ENCODE results near the gene AURKA. TPM values are rescaled to one million over a fixed set of nuclear protein-coding genes. Genes with fewer than 3 reads are reported as not detected.

Gene AURKA
- total RNA-seq, 1 experiment from 2014 or later, result 240 TPM

- peak in 1 of 2 experiments; percentile 36 for DNase-seq
- Histone ChIP-seq H3K9me3 (replicated peaks) (no peaks in the 10 kb centered on the region), H3K27ac (no peak overlapping the region), H3K36me3 (peaks cover 10% of the 10 kb centered on the region), H3K27me3 (no peaks in the 10 kb centered on the region), H3K4me1 (peaks cover 19% of the 10 kb centered on the region), H3K4me3 (no peak overlapping the region)
Measured at GRCh38 chr20:56362833-56363413, 29.1 kb downstream of the AURKA start.

DNA sequence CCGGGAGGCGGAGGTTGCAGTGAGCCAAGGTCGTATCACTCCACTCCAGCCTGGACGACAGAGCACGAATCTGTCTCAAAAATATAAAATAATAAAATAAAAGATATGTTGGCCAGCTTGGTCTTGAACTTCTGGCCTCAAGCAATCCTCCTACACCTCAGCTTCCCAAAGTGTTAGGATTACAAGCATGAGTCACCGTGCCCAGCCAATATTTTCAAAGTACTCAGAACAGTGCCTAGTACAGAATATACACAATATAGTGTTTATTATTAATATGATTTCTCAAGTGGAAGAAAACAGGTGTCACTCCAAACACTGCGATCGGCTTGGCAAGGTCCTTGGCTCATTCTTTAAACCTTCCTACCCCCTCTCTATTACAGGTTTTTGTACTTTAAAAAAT lies 30.1 kb downstream of the AURKA start:
- Histone ChIP-seq H3K36me3 (peaks cover 5% of the 10 kb centered on the region), H3K4me1 (peaks cover 20% of the 10 kb centered on the region), H3K4me3 (no peak overlapping the region), H3K9me3 (replicated peaks) (no peaks in the 10 kb centered on the region), H3K27me3 (no peaks in the 10 kb centered on the region), H3K27ac (no peak overlapping the region)
- no peak for DNase-seq

- H3K4me3 ChIP-seq, result no peak overlapping the region
Measured at GRCh38 chr20:56360908-56361205, 31.2 kb downstream of the AURKA start.

DNA sequence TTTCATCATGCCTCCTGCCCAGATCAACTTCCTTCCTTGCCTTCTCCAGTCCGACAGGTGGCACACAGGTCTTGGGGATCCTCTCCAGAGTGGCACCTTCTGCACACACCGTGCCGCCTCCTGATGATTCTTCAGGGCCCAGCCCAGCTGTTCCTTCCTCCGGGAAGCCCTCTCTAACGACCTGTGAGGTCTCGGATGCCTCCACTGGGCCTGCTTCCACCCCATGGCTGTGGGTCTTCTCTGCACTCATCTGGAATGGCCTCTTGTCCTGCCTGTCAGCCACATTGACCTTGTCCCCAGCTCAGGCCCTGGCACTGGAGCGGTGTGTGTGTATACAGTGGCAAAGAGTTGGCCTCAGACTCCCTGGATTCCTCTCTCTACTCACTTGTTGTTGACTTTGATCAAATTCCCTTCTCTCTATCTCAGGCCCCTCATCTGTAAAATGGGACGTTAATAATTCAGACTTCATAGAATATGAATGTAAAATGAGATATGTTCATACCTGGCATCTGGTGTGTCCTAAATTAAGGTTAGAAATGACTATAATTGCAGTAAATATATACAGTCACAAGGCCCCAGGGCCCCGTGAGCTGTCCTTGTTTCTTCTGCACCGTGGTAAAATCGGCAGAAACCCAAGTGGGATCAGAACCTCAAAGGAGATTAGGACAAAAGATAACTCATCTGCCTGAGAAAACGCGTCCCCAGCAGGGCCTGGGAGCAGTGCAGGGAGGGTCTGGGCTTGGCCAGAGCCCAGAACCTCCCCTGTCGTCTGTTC lies 31.7 kb downstream of the AURKA start:
- H3K4me3 ChIP-seq, result peak overlapping the region; percentile 73
- no peaks in the 10 kb centered on the region for H3K27me3 ChIP-seq
- H3K9me3 ChIP-seq (replicated peaks), result no peaks in the 10 kb centered on the region
- peaks cover 20% of the 10 kb centered on the region for H3K4me1 ChIP-seq
- peak overlapping the region; percentile 78 for H3K27ac ChIP-seq
- no peaks in the 10 kb centered on the region for H3K36me3 ChIP-seq
- DNase-seq, result peak; percentile 66 to 76

More at GRCh38 chr20:56360908-56361205, 31.2 kb downstream of the AURKA start:
- Histone ChIP-seq H3K9me3 (replicated peaks) (no peaks in the 10 kb centered on the region), H3K27me3 (no peaks in the 10 kb centered on the region), H3K36me3 (peaks cover under 1% of the 10 kb centered on the region; the same call in 1 of the 2 replicates), H3K27ac (no peak overlapping the region), H3K4me1 (peaks cover 20% of the 10 kb centered on the region)
- DNase-seq, result peak; percentile 64 to 67

DNA sequence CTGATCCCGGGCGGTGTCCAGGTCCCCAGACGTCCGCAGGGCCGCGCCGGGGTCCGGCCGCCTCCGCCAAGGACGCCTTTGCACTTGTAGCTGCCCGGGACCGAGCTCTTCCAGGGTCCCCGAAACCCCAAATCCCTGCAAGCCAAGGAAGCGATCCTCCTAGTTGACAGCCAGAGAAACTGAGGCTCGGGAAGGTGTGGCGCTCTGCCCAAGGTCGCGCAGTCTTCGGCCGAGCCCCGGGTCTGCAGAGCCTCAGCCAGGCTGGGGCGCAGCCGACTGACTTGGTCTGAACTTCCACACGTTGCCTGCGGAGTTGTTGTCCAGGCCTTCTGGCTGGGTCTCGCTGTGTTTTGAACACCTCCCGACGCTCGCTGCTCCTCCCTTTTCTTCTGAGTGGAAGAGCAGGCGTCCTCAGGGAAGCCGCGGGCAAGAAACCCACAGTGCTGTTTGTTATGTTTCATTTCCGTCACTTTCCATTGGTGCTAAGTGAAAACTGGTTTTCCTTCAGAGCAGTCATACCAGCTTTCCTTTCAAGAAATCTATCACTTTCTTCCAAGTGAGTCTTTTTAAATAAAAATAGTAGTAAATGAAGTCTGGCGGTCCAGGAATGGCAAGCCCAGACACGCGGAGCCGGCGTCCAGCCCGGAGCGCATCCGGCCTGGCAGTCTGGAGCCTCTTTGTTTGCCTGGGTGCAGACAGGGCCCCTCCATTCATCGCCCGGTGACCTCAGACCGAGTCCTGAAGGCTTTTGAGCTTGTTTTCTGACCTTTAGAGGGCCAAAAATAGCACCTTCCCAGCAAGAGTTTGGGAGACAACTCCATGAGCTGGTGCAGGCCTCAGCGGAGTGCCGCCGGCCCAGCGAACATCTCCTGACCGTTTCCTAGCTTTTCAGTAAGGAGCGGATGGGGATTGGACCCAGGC lies 32.5 kb downstream of the AURKA start:
- H3K4me1 ChIP-seq, result peaks cover 20% of the 10 kb centered on the region
- DNase-seq, result peak; percentile 88 to 94
- H3K4me3 ChIP-seq, result peak overlapping the region; percentile 73
- H3K27me3 ChIP-seq, result no peaks in the 10 kb centered on the region
- peak overlapping the region; percentile 78 for H3K27ac ChIP-seq
- H3K36me3 ChIP-seq, result no peaks in the 10 kb centered on the region
- H3K9me3 ChIP-seq (replicated peaks), result no peaks in the 10 kb centered on the region

DNA sequence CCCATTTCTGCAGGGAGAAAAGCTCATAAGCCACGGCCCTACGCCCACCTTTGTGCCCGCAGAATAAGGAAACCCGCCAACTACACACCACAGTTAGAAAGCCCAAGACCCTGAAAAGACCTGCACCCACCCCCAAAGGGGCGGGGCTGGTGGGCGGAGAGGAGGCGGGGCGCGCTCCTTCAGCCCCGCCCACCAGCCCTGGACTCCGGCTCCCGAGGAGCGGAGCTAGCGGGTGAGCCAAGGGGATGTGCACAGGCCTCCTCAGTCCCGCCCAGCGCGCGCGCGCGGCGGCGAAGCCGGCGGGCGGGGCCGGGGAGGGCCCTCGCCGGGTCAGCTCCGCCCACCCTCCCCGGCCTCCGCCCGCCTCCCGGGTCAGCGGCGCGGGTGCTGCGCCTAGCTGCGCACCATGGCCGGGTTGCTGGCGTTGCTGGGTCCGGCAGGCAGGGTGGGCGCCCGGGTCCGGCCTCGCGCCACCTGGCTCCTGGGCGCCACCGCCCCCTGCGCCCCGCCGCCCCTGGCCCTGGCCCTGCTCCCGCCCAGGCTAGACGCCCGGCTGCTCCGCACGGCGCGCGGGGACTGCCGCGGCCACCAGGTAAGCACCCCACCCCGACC lies 33.3 kb downstream of the AURKA start, which contains the start of gene FAM210B:
TSS of gene FAM210B (plus strand) at position 375 of the 612 bp plus-strand sequence. CDS start at position 407, 32 bp downstream.
- H3K4me3 ChIP-seq, result peak within 1 kb of the TSS; percentile 73
- peak within 1 kb of the TSS; percentile 78 for H3K27ac ChIP-seq
- no peaks in the 10 kb centered on the region for H3K36me3 ChIP-seq
- H3K27me3 ChIP-seq, result peaks cover 7% of the 10 kb centered on the region
- no peaks in the 10 kb centered on the region for H3K9me3 ChIP-seq (replicated peaks)
- H3K4me1 ChIP-seq, result peaks cover 20% of the 10 kb centered on the region
- peak; percentile 99 for DNase-seq

GRCh38 chr20:56358070-56358469 lies 33.9 kb downstream of the AURKA start:
- Histone ChIP-seq H3K27me3 (peaks cover 11% of the 10 kb centered on the region), H3K36me3 (no peaks in the 10 kb centered on the region), H3K4me3 (peak overlapping the region; percentile 73), H3K4me1 (peaks cover 20% of the 10 kb centered on the region), H3K27ac (no peak overlapping the region), H3K9me3 (replicated peaks) (no peaks in the 10 kb centered on the region)
- peak in 1 of 2 experiments; percentile 58 for DNase-seq

- H3K36me3 ChIP-seq, result no peaks in the 10 kb centered on the region
- no peak for DNase-seq
- peaks cover 14% of the 10 kb centered on the region for H3K27me3 ChIP-seq
- H3K4me3 ChIP-seq, result no peak overlapping the region
- H3K4me1 ChIP-seq, result peaks cover 5% of the 10 kb centered on the region
- no peaks in the 10 kb centered on the region; the same call in 1 of the 2 replicates for H3K9me3 ChIP-seq (replicated peaks)
- H3K27ac ChIP-seq, result no peak overlapping the region
Measured at GRCh38 chr20:56353356-56353755, 38.7 kb downstream of the AURKA start.

DNA sequence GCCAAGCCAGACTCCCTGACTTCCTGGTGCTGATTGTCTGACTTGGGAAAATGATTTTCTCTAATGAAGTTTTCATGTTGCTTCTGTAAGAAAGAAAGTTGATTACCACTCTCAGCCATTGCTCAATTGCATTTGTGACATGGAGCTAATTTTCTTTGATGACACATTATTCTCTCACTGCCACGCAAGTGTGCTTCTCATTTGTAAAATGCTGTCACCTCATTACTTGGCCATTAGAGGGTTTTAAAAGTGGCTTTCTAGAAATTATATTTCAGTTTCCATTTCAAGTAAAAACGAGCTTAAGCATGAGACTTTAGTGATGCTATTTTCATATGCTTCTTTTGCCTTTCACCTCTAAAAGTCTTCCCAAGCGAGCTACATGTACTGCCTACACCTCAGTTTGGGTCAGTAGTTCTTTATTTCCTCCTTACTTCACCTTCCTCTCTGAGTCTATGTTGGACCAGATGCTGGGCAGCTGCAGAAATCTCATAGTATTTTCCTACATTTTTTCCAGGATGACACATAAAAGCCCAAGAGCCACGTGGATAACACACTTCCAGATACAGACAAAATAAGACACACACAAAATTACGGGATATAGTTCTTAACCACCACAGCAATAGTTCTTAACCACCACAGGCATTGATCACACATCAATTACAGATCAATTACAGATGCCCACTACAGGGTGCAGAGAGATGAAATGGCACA lies 39.5 kb downstream of the AURKA start:
- H3K27ac ChIP-seq, result no peak overlapping the region
- no peak overlapping the region for H3K4me3 ChIP-seq
- H3K27me3 ChIP-seq, result peaks cover 22% of the 10 kb centered on the region
- H3K9me3 ChIP-seq (replicated peaks), result no peaks in the 10 kb centered on the region; the same call in 1 of the 2 replicates
- H3K4me1 ChIP-seq, result no peaks in the 10 kb centered on the region
- H3K36me3 ChIP-seq, result no peaks in the 10 kb centered on the region
- no peak for DNase-seq

GRCh38 chr20:56350842-56351241 lies 41.2 kb downstream of the AURKA start:
- H3K4me1 ChIP-seq, result no peaks in the 10 kb centered on the region
- H3K27me3 ChIP-seq, result peaks cover 22% of the 10 kb centered on the region
- no peak overlapping the region for H3K4me3 ChIP-seq
- H3K27ac ChIP-seq, result no peak overlapping the region
- H3K9me3 ChIP-seq (replicated peaks), result no peaks in the 10 kb centered on the region; the same call in 1 of the 2 replicates
- no peaks in the 10 kb centered on the region for H3K36me3 ChIP-seq
- DNase-seq, result no peak

DNA sequence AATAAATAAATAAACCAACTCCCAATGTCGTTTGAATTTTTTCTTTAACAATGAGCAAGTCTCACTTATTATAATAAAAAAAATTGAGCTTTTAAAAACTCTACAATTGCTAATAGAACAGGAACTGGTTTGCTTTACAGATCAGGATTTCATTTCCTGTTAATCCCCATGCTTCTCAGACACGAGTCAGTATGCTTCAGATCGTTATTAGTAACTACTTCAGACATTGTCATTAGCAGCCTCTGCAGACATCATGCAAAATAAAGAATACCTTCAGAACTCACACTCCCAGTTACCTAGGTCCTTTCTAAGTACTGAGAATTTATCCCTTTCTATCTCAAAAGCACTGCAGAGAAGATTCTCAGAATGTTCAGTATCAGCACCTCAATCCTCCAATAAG lies 43.3 kb downstream of the AURKA start:
- H3K36me3 ChIP-seq, result no peaks in the 10 kb centered on the region
- no peak overlapping the region for H3K27ac ChIP-seq
- no peaks in the 10 kb centered on the region; the same call in 1 of the 2 replicates for H3K9me3 ChIP-seq (replicated peaks)
- no peak for DNase-seq
- no peaks in the 10 kb centered on the region for H3K4me1 ChIP-seq
- H3K4me3 ChIP-seq, result no peak overlapping the region
- H3K27me3 ChIP-seq, result peaks cover 19% of the 10 kb centered on the region

DNA sequence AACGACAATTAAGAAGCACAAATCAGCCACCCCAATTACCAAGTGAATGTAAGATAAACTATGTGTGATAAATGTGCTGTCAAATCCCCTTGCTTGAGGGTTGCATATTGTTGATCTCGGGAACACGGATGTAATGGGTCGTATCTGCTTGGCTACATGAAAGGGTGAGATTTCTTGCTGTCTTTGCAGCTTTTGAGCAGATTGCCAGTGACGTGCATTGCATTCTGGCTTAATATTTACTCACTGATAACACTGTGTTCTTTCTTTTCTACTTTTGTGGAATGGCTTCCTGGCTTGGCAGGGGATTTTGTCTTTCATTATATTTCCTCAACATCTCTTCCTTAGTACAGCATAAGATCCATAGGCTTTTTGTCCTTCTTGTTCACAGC lies 43.7 kb downstream of the AURKA start:
- H3K4me1 ChIP-seq, result no peaks in the 10 kb centered on the region

DNA sequence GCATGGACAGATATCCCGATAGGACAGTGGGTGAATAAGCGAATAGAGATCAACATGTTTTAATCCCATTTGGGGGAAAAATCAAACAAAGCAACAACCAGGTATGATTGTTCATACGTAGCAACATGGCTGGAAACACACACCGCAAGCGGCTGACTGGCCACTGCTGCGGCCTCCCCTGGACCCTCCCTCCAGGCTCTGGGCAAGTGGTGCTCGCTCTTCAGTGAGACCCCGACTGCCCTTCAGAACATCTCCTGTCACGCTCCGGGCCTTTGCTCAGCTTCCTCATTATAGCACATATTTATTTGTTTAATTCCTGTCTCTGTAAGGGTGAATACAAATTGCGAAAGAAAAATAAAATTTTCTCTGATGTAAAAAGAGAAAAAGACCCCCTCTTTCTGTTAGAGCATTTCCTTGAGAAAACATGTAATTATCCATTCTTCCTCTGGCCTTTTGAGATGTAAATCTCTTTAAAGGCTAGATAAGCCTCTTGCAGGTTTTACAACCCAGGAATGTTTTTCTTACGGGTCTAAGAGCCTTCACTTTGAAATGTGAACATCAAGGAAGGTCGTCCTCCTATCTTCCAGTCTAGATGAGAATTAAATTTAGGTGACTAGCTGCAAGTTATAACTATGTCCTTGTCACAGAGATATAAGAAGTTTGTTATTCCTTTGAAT lies 44.2 kb downstream of the AURKA start:
- Histone ChIP-seq H3K36me3 (no peaks in the 10 kb centered on the region), H3K27me3 (peaks cover 14% of the 10 kb centered on the region), H3K9me3 (replicated peaks) (no peaks in the 10 kb centered on the region; the same call in 1 of the 2 replicates), H3K4me1 (no peaks in the 10 kb centered on the region), H3K4me3 (no peak overlapping the region), H3K27ac (no peak overlapping the region)
- DNase-seq, result no peak

More for the DNA sequence above, 43.7 kb downstream of the AURKA start:
- no peak for DNase-seq
- peaks cover 14% of the 10 kb centered on the region for H3K27me3 ChIP-seq
- no peaks in the 10 kb centered on the region for H3K36me3 ChIP-seq
- no peaks in the 10 kb centered on the region; the same call in 1 of the 2 replicates for H3K9me3 ChIP-seq (replicated peaks)
- H3K4me3 ChIP-seq, result no peak overlapping the region
- H3K27ac ChIP-seq, result no peak overlapping the region
